ENCODE data around the gene EDA.

DNA sequence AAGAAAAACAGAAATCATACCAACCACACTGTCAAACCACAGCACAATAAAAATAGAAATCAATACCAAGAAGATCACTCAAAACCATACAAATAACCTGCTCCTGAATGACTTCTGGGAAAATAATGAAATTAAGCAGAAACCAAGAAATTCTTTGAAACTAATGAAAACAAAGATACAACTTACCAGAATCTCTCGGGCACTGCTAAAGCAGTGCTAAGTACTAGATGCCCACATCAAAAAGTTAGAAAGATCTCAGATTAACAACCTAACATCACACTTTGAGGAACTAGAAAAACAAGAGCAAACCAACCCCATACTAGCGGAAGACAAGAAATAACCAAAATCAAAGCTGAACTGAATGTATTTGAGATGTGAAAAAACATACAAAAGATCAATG lies 400.6 kb downstream of the EDA start:
- TF ChIP-seq, protein P1, sequence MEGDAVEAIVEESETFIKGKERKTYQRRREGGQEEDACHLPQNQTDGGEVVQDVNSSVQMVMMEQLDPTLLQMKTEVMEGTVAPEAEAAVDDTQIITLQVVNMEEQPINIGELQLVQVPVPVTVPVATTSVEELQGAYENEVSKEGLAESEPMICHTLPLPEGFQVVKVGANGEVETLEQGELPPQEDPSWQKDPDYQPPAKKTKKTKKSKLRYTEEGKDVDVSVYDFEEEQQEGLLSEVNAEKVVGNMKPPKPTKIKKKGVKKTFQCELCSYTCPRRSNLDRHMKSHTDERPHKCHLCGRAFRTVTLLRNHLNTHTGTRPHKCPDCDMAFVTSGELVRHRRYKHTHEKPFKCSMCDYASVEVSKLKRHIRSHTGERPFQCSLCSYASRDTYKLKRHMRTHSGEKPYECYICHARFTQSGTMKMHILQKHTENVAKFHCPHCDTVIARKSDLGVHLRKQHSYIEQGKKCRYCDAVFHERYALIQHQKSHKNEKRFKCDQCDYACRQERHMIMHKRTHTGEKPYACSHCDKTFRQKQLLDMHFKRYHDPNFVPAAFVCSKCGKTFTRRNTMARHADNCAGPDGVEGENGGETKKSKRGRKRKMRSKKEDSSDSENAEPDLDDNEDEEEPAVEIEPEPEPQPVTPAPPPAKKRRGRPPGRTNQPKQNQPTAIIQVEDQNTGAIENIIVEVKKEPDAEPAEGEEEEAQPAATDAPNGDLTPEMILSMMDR (IDR thresholded peaks at IDR 0.05), result no peak
- no peak for TF ChIP-seq EZH2 (IDR thresholded peaks at IDR 0.05)
- no peak for TF ChIP-seq EZH2phosphoT487 (IDR thresholded peaks at IDR 0.05)
